GM12874 (cell line): ENCODE measurements around the gene TRIM26.

Source experiments
- TF ChIP-seq, protein P1 (sequence below): IDR thresholded peaks from 2 replicates; pipeline ENCODE4 v1.5.1; 2011; ENCODE audit warnings: low read depth, mild to moderate bottlenecking, control low read depth, low read length, moderate library complexity; ENCODE audit not compliant: insufficient read depth

The TRIM26 gene

DNA sequence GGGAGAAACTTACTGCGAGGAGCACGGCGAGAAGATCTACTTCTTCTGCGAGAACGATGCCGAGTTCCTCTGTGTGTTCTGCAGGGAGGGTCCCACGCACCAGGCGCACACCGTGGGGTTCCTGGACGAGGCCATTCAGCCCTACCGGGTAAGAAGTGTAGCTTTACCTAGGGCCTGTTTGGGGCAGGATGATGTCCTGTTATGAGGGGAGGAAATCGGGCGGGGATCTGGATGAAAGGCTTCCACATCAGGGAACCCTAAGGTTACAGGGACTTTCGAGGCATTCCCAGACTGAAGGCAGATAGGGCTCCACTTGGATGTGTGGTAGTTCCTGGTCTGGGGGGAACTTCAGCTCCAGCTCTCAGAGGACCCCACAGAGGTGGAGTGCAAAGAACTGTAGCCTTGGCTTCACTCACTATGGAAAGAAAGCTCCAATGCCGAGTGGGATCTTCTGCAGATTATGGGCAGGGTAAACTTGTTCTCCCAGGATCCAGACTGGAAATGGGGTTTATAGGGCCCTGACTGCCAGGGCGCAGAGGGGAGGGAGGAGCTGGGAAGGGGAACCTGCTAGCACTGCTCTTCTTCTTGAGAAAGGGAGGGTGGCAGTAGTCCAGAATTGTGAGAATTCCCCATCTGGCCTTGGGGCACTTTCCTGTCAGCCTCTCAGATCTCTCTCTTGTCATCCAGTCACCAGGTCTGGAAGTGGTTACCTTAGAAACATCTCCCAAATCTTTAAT is 49.1 kb downstream of the TRIM26 start:
- TF ChIP-seq, protein P1, sequence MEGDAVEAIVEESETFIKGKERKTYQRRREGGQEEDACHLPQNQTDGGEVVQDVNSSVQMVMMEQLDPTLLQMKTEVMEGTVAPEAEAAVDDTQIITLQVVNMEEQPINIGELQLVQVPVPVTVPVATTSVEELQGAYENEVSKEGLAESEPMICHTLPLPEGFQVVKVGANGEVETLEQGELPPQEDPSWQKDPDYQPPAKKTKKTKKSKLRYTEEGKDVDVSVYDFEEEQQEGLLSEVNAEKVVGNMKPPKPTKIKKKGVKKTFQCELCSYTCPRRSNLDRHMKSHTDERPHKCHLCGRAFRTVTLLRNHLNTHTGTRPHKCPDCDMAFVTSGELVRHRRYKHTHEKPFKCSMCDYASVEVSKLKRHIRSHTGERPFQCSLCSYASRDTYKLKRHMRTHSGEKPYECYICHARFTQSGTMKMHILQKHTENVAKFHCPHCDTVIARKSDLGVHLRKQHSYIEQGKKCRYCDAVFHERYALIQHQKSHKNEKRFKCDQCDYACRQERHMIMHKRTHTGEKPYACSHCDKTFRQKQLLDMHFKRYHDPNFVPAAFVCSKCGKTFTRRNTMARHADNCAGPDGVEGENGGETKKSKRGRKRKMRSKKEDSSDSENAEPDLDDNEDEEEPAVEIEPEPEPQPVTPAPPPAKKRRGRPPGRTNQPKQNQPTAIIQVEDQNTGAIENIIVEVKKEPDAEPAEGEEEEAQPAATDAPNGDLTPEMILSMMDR = no peak

DNA sequence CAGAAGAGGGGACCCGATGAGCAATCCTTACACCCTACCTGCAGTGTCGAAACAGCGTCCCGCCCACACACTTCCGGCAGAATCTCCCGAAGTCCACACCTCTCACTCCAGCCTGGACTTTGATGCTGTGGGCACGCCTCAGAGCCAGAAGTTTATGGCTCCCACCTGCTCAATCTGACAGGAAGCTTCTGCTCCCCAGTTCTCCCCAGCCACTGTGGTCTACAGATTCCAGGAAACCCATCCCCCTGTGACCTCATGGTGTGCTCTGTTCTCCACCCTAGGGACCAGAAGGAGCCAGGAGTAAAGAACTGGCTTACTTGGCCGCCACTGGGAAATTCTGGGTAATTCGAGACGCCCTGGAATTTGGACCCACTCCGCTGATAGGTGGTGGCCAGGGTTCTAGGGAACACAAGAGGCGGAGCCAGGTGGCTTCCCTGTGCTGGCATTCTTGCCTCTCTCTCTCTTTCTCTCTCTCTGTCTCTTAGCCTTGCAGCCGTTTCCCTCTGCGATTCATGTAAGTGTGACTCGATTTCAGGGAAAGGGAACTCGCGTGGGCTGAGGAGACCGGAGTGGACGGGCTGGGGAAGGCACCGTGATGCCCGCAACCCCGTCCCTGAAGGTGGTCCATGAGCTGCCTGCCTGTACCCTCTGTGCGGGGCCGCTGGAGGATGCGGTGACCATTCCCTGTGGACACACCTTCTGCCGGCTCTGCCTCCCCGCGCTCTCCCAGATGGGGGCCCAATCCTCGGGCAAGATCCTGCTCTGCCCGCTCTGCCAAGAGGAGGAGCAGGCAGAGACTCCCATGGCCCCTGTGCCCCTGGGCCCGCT is 49.9 kb downstream of the TRIM26 start, which contains the start of gene TRIM15:
Gene TRIM15 (plus strand): TSS at position 457 of the 828 bp plus-strand sequence. CDS start 139 bp downstream, at position 596.
- TF ChIP-seq, protein P1 = no peak

DNA sequence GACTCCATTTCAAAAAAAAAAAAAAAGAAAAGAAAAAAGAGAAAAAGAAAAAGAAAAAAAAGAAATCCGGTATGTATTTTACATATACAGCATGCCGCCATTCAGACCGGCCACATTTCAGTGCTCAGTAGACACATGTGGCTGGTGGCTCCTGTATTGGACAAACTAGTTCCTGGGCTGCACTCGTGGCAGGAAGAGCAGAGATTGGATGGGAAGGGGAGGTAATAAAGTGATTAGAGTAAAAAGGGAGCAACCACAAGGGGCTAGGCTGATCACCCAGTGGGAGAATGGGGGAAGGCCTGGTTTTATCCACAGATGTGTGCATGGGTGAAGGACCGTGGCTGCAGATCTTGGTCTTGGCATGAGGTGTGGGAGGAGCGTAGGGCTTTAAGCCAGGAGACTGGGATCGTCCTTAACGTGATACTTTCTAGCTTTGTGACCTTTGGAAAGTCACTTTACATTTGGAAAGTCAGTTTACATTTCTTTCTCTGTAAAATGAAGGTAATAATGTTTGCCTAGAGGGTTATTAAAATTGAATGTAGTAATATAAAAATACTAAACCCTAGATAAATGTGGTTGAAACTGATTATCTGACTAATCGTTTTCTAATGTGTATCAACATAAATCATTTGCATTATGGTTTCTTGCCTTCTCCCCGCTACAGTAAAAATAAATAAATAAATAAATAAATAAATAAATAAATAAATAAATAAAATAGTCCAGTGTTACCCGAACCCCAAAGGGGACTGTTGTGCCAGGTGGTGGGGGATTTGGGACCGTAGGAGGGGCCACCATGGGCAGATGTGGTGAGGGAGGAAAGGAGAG is 50.7 kb downstream of the TRIM26 start:
- TF ChIP-seq, protein P1 = no peak

DNA sequence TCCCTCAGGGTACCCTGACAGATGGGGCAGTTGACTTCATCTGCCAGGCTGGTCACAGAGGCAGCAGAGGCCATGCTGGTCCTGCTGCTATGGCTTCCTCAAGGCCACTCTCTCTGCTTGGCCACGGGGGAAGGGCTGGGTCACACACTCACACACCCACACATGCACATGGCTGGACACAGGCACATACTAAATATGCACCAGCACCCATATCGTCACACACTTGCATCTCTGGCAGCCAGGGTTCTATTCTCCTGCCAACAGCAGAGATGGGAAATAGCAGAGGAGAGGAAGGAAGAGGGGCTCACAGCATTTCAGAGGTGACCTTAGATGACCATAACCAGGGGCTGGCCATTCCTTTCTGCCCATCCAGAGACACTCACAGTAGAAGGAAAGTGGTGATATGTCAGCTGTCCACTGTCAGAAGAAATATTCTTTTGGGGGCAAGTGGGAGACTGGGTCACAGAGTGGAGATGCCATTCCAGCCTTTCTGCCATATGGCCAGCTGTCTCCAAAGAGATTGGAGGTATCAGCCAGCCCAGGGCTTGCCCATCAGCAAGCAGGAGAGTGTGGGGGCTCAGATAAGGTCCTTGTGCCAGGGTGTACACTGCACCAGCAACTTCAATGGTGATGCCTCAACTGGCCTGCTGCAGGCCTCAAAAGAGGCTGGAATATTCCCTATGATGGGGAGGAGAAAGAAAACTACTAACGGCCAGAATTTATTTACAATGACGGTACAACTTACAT is 52.2 kb downstream of the TRIM26 start, which contains the start of gene TRIM10:
Gene TRIM10 (minus strand): TSS at position 427 of the 747 bp plus-strand sequence. CDS start 353 bp downstream, at position 74.
- TF ChIP-seq, protein P1 = no peak

DNA sequence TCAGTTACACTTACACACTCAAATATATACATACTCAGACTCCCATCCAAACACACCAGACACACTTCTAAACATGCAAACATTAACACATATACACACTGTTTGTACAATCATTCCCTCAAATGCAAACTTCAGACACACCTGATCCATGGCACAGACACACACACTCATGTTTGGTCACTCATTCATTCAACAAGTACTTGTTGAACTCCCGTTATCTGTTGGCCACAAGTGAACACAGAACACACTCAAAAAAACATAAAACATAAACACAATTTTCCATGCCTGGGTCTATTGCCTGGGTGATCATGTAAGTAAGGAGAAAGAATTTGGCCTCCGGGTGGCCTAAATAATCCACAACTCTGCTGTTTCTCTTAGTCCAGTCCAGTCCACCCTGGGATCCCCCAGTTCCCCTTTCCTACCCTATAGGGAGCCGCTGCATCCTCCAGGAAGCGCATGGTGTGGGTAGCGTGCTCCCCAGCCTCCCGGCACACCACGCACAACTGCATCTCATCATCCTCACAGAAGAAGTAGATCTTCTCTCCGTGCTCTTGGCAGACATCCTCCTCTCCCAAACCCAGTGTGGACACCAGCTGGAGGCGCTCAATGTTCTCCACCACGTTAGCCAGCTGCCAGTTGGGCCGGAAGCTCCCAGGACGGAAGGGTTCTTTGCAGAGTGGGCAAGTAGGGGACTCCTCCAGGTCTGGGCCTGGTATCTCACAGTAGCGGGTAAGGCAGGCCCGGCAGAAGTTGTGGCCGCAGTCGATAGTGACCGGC is 53.0 kb downstream of the TRIM26 start:
- TF ChIP-seq, protein P1 = no peak

DNA sequence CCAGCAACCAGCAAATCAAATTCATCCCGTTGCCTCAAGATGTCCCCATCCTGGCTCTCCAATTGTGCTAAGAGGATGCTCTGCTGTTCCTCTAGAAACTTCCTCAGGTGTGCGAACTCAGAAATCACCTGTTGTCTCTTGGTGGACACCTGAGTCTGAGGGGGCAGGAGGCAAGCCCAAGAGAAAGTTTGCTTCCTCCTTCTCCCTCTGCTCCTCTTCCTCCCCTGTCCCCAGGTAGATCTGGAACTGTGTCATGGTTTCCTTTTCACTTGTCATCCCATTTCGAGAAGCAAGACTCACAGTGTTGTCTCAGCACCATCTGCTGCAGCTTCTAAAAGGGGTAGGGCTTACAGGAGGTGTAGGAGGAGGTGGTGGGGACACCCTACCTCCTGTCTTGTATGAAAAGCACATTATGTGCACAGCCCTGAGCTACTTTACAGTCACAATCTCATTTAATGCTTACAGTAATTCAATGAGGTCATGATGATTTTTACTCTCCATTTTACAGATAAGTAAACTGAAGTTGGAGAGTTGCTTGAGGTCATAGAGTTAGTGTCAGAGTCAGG is 54.6 kb downstream of the TRIM26 start:
- TF ChIP-seq, protein P1 = no peak
